Fibroblast of skin of right biceps (primary cell): ENCODE measurements around the gene HOXB2.

ENCODE experiments used
- DNase-seq: peaks from one replicate; pipeline ENCODE4 v3.0.0-alpha.2; 2013

Gene HOXB2

GRCh38 chr17:48565022-48565554, 20.2 kb upstream of the HOXB2 start:
- DNase-seq, result peak; percentile 48

GRCh38 chr17:48564188-48565021, 19.5 kb upstream of the HOXB2 start:
- peak; percentile 57 for DNase-seq

DNA sequence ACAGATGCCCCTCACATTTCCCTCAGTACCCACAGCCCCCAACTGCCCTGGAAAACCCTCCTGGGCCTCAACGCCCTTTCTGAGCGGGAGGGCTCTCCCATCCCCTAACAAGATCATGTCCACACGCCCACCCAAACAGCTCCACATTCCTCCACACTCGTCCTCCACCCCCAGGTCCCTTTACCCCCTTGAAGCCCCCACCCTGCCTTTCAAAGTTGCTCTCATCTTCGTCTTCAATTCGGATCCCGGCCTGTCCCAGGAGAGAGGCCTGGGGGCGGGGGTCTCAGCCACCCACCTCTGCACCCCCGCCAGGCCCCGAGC, 18.9 kb upstream of the HOXB2 start:
- DNase-seq, result no peak

DNA sequence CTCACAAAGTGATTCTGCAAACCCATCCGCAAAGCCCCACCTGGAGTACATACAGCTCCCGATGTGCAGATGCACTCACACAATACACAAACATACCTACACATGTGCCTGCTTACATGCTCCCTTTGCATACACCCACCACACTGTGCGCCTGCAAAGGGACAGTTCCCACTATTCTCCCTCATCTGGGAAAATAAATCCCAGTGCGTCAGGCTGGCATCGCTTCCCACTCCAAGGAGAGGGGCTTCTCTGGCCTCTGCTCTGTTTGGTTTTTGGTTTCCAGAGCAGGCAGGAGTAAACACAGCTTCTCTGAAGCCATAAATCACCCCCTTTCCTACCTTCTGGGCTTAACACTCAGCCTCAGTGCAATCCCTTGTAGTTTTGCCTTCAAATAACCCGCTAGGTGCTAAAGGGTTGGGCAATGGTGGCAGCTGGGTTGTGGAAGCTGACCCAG, 18.5 kb upstream of the HOXB2 start:
- DNase-seq, result peak; percentile 58

DNA sequence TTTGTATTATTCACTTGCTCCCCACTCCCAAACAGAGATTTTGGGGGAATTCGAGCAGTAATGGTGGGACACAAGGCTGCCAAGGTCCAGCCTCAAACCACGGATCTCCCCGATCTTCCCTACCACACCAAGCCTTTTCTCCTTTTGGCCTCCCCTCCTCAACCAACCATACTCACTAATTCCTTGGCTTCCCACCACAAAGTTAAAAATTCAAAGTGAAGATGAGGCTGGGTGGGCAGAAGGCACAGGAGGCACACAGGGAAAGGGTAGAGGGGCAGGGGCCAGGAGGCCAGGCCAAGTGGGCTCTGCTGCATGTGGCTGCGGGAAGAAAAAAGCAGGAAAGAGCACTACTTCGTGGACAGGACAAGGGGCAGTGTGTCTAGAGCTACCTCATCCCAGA, 18.0 kb upstream of the HOXB2 start:
- DNase-seq, result no peak

DNA sequence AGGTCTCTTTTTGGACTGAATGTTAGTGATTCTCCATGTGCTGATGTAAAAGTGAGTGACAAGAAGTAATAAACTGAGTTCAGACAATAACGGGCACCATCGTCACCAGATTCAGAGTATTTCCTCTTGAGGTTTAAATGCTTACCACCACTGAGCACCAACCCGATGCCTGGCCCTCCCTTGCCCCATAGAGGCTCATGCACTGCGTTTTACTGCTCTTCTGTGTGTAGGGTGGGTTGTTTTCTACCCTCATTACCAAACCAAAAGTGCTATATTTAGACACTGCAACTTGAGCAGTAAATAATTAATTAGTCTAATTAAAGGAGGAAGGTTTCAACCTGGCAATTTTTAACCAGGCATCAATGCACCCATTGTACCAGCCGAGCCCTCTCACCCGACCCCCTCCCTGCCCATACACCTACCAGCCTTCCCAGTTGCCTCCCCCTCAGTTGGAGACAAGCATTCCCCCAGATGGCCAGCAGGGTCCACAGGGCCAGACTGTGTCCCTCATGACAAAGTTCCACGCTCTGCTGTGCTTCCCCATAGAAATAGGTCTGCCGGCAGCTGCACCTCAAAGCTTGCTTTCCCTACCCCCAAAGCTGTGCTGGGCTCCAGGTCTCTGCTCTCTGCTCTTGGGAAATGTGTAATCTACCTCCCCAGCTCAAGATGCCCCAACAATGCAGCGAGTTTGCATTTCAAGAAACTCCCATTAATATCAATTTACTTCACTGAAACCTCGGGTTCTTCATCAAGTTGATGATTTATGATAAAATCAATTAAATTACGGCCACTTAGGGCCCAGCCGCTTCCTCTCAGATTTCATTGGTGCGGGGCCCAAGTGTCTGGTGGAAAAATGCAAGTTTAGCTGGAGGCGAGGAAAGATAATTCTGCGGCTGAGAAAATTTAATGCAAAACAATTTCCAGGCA, 17.2 kb upstream of the HOXB2 start:
- peak; percentile 89 for DNase-seq

DNA sequence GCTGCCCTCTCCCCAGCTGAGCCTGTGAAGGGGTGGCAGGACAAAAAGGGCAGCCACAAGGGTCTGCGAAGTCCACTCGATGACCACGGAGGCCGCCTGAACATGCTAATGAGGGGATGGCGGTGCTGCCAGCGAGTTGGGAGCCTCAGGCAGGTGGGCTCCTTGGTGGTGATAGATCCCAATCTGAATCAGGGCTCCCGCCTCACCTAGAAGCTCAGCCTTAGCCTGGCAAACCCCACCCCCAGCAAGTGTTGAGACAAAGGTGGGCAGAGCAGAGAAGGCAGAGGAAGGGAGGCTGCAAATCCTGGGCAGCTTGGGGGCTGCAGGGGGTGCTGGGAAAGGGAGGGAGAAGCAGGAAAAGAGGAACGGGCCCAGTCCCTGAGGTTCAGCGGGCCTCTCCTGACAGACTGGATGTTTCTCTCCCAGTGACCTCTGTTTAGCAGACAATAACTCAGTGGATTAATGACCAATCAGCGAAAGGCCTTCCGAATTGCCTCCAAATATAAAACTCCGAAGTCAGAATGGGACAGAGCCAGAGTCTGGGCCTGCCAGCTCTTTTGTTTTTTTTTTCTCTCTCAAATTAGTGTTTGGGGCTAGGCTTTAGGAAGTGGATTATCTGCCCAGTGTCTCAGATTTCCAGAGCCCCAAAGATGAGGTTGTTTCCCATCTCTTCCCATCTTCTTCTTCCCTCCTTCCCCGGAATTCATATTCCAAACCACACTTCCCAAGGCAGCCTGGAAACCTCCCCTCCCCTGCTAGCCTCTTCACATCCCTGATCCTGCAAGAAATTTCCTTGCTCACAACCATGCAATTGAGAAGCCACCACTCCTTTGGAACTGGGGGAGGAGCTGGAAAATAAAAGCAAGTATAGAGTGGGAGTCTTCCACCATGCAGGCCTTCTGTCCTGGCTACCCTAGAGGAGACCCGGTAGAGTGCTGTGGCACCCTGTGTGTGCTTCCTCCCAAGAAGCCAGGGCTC, 15.2 kb upstream of the HOXB2 start:
- peak; percentile 75 for DNase-seq

DNA sequence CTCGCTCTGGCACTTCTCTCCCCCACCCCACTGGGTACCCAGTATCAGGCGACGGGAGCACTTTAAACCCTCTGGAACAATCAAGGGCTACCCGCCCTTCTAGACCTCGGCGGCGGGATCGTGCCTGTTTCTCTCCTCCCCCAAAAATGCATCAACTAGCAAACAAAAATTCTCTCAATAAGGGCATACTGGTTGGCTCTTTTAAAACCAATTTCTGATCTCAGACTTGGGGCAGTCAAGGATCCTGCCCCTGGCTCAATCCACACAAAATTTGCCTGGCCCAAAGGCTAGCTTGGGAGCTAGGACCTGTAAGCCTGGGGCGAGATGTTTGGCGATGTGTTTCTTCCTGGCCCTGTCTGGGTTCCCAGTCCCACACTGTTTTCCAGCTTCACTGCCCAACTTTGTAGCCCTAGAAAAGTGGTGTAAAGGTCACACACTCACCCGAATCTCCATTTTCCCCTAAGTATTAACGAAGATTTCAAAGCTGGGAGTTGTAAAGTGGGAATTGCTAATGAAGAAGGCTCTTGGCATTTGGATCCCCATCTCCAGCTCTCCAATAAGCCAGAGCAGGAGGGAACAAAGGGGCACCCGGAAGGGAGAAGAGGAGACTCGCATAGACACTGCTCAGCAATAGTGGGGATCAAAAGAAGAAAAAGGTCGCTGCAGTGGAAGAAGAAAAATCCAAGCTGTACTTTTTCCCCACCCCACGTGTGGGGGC, 14.4 kb upstream of the HOXB2 start:
- DNase-seq, result no peak

GRCh38 chr17:48558831-48559121, 13.9 kb upstream of the HOXB2 start:
- no peak for DNase-seq

DNA sequence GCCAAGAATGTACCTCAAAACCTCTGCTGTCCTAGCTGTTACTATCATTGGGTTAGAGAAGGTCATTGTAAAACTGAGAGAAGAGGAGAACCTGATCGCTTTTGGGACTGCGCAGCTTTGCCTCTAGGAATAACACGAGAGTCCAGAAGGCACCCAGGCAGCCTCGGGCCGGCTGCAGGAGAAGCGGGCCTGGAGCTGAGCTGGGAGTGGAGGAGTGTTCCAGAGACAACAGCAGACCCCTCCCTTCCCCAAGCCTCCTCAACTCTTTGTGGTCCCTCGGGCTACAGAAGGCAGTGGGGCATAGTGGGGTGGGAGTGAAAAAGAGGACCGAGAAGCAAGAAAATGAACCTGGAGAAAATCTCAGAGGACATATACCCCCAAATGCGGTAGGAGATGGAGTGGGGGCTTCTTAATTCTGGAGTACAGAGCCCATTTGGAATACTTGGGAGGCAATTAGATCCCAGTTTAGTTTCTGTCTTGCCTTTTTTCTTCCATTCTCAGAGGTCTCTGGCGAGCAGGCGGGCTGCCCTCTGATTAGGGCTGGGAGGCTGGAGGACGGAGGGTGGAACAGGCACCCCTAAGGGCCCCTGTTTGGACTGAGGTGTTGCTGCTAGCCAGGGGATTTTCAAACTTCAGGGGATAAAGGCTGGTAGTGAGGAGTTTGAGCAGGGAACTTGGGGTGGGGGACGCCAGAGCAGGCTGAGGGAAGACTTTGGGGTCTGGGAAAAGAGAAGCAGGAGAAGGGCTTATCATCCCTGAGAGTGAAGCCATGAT, 13.3 kb upstream of the HOXB2 start:
- DNase-seq, result no peak

DNA sequence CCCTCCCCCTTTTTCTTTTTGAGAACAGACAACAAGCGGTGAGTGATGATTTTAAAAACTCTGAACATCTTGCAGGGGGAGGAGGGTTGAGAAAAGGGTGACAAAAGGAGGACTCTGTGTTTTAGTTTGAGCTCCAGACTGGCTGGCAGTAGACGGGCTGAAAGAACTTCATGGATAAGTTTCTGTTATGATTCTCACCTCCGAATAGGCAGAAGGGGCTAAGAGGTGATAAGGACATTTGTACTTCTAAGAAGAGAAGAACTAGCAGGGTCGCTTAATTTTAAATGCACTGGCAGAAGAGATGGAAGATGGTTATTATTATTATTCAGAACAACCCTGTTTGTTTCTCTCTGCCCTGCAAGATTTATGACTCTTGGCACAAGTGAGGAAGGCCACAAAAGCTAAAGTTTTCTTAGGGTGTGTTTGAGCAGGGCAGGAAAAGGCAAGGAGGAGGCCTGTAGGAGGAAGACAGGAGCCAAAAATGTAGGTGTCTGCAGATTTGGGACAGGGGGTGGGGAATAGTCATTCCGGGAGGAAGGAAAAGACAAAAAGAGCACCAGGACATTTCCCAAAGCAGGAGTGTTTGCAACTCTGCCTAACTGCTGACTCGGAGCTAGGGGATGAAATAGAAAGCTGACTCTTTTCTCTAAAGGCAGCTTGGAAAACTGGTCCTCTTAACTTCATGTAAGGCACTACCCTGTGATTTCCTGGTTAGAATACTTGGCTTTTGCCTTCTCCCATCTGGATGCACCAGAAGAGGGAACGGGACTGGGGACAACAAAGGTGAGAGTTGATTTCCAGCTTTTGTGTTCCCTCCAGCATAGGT, 11.9 kb upstream of the HOXB2 start:
- DNase-seq, result peak; percentile 67

- no peak for DNase-seq
Measured at GRCh38 chr17:48556229-48556575, 11.3 kb upstream of the HOXB2 start.

DNA sequence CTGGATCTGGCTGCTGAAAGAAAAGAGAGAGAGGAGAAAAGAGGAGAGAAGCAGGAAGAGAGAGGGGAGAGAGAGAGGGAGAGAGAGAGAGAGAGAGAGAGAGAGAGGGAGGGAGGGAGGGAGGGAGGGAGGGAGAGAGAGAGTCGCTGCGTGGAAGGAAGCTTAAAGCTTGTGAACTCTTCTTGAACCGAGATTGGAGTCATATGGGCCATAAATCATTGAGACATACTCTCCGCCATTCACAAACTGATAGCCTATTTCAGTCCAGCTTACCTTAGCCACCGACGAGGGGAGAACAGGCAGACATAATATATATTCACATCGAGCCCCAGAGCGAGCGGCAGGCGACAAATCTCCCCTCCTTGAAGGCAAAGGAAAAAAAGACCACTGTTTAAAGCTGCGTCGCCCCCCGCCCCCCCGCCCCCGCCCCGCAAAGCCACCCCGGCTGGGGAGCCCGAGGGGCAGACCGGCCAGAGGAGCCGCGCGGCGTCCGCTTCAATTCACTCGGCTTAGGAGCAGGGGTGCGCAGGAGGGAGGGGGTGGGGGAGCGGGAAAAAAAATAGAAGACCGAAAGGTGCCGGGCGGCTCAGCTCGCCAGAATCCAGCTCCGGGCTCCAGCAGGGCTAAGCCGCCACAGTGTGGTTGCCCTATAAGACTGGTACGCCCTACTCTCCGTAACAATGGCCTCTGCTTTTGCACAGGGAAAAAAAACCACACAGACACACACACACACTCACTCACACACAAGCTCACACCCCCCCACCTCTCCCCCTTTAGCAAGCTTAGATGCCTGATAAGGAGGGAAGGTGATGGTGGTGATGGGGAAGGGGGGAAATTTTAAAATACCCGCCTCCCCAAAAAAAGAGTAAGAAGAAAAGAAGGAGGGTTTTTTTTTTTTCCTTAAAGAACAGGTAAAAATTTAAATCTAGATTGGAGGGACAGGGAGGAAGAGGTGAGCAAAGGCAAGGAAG, 10.6 kb upstream of the HOXB2 start:
- DNase-seq, result peak; percentile 98

- peak; percentile 45 for DNase-seq
Measured at GRCh38 chr17:48554412-48555257, 9.7 kb upstream of the HOXB2 start.

DNA sequence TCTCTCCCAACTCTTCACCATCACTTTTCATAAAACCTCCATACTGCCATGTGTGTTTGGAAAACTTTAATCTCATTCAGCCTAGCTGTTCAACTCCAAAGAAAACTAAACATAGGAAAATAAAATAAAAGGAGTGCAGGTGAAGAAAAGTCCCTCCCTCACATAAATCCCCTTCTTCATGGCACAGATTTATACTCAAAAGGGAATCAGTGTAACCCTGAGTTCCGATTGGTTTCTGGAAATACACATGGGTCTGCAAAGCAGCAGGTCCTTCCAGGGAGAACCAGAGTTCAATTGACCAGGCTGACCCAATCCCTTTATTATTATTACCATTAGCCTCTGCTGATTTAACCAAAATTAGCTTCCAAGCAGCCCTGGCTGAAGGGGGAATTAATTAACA, 8.9 kb upstream of the HOXB2 start:
- peak; percentile 17 for DNase-seq

DNA sequence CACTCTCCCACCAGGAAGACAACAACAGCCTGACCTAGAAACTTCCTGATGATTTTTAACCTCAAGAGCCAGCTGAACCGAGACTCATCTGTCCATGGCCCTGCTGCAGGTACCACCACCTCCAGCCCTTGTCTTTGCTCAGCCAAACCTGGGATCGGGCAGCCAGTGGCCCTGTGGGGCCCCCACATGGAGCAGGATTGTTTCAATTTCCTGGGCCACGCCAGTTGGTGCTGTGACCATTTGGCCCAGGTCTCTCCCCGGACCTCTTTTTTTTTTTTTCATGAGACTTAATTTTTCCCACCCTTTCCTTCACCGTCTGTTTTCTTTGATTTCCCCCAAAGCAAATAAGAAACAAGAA, 8.3 kb upstream of the HOXB2 start:
- no peak for DNase-seq

DNA sequence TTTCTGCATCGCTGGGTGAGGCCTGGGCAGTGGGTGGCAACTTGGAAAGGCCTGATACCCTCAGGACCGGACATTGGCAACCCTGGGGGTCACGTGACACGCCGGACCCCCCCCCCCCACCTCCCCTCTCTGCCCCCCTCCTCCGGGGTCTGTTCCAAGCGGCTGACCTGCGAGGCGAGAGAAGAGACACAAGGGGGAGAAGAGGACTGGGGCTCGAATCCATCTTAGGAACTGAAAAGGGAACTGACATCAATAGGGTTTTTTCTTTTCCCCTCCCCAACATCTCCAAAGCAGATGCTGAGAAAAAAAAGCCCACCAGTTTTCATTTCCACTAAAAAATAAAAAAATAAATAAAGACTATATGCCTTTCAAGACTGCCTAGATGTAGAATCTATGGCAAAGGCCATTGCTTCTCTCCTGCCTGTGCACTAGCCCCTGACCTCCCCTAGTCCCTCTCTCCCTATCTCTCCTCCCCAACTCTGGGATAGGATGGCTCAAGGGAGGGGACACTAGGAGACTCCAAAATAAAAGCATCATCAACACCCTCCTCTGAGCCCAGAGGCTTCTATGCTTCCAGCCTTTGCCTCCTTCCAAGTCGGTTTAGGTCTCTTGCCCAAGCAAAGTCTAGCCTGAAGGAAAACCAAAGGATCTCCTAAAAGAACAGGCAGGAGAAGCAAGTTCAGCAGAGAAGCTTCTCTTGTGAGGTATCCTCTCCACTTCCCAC, 7.7 kb upstream of the HOXB2 start:
- DNase-seq, result peak; percentile 66
